GM19238 (cell line): ENCODE data around the gene PI4KA.
"Not testable (repeated sequence)": the region's sequence is repeated elsewhere in the genome, so short reads cannot be mapped to it uniquely, and the experiment has no call there.

Source experiments
- DNase-seq: peaks from one replicate; pipeline ENCODE4 v3.0.0; 2011; ENCODE audit warnings: low spot score; ENCODE audit not compliant: insufficient read length

The PI4KA gene

DNA sequence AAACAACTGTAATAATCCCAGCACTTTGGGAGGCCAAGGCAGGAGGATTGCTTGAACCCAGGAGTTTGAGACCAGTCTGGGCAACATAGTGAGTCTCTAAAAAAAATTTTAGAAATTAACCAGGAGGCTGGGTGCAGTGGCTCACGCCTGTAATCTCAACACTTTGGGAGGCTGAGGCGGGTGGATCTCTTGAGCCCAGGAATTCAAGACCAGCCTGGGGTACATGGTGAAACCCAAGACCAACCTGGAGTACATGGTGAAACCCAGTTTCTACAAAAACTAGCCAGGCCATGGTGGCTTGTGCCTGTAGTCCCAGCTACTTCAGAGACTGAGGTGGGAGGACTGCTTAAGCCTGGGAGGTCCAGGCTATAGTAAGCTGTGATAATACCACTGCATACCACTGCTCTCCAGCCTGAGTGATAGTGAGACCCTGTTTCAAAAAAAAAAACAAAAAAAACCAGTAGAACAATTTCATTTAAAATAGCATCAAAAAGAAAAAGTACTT, 11.2 kb downstream of the PI4KA start:
- no peak for DNase-seq

DNA sequence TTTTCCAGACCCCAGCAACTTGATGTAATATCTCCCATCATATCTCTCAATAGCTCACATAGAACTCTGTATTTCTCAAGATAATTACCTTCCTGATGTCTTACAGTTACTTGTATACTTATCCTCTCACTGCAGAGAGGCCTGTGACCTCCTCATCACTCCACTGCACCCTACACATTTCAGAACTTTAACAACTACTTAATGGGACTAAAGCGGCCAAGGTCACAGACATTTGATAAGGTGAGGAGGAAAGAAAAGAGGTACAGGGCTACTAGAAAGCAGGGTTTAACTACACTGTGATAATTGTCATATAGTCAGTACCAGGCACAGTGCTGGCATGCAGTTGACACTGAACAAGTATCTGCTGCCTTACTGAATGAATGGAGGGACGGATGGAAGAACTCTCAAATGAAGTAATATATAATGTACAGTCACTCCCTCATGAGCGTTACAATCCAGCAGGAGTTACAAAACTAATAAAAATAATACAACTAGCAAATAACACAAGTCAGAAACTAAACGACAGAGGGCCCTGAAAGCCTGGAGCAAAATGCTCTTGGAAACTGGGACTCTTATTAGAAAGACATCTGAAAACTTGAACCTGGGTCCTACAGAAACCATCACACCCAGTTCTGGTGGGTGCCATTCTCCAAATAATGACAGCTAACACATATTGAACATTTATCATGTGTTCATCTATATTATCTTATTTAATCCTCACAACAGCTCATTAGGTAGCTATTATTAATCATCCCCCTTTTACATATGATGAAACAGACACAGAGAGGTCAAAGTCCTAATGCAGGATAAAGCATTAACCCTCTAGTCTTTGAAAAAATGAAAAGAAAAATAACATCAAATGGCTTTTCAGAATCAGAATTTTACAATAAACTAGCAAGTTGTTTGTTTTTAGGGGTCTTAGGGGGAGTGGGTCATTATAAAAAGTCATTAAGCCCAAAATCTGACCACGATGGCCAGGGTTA, 14.3 kb downstream of the PI4KA start:
- no peak for DNase-seq

DNA sequence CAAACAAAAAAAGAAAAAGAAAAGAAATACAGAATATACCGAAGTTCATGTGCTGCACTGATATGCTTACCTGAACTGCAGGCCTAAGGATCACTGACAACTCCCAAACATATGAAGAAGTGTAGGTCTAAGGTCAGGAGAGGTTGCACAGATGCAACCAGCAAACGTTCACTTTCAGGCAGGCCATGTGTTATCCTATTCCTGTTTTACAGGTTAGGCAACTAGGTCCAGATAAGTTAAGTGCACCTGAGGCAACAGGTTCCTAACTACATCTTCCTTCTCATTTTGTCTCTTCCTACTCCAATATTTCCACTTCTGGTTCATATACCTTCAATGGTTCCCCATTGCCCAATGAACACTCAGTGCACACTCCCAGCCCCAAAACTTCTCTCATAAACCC, 15.1 kb downstream of the PI4KA start:
- no peak for DNase-seq

DNA sequence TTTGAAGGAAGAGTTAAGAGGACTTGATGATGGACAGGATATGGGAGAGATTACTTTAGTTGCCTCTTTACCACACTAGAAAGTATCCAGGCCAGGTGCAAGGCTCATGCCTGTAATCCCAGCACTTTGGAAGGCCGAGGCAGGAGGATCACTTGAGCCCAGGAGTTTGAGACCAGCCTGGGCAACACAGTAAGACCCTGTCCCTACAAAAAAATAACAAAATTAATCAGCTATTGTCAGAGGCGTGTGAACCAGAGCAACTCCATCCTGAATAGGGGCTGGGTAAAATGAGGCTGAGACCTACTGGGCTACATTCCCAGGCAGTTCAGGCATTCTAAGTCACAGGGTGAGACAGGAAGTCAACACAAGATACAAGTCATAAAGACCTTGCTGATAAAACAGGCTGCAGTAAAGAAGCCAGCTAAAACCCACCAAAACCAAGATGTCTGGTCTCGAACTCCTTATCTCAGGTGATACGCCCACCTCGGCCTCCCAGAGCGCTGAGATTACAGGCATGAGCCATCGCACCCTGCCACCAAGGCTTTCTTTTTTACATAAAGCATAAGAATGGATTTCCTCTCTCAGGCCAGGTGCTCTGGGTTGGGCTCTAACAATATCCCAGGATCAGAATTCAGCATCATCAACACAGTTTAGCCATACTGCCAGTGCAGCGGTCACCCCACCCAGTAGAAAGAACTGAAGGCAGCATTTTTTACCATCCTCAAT, 17.8 kb downstream of the PI4KA start:
- no peak for DNase-seq

DNA sequence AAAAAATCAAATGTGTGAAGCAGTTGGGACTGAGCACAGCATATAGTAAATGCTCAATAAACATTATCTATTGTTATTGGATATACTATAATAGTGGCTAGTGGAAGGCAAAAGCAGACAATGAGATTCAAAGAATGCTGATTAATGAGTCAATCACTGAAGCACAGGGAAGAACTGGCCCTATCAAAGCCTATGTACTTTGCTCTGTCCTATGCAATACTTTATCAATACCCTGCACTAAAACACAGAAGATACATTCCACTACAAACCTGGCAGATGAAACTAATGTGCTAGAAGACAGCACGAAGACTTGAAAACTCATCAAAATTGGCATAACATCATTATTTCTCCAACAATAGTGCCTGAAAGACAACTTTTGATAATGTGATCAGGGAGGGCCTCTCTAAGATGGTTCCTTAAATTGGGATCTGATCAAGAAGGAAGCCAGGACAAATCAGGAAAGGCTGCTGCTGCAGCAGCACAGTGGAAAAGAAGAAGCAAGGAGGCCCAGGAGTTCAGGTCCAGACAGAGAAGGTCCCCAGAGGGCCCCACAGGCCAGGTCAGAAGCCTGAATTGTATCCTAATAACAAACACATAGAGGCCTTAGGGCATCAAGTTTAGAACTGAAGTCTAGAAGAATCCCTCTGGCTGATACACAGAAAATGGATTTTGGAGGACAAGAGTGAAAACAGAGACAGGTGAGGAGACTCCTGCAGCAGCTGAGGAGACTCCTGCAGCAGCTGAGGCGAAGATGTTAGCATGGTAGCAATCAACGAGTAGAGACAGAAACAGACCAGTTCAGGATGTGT, 18.6 kb downstream of the PI4KA start:
- no peak for DNase-seq

DNA sequence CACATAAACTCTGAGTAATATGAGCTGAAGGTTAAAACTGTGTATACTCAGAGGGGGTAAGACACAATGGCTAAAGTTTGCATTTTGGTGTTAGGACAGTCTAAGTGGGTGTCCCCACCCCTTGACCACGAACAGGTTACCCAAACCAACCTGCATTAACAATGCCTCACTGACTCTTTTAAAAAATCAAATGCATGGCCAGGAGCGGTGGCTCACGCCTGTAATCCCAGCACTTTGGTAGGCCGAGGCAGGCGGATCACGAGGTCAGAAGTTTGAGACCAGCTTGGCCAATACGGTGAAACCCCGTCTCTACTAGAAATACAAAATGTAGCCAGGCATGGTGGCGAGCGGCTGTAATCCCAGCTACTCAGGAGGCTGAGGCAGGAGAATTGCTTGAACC, 19.3 kb downstream of the PI4KA start:
- DNase-seq = not testable (repeated sequence)

DNA sequence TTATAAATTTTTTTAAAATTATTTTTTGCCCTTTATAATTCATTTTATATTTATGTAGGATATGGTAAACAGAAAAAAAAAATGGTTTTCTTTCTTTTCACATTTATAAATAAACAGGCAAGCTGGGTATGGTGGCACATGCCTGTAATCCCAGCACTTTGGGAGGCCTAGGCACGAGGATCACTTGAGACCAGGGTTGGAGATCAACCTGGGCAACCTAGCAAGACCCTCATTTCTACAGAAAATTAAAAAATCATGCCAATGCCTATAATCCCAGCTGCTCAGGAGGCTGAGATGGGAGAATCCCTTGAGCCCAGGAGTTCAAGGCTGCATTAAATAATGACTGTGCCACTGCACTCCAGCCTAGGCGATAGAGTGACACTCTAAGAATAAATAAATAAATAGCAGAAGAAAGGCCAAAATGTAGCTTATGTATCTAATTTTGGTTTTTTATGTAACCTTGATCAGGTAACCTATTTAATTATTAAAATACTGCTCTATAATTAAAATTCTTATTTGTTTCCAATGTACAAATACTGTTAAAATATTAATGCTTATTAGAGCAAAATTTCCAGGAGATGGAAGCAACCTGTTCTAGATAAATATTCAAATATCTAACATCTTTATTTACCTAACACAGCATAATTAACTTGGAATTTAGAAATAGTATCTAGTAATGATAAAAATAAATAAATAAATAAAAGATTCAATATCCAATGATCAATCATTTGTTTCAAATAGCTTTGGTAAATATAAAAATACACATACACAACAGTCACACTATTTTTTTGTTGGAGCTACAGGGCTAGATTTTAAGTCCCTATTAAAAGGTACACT, 21.4 kb downstream of the PI4KA start:
- no peak for DNase-seq

DNA sequence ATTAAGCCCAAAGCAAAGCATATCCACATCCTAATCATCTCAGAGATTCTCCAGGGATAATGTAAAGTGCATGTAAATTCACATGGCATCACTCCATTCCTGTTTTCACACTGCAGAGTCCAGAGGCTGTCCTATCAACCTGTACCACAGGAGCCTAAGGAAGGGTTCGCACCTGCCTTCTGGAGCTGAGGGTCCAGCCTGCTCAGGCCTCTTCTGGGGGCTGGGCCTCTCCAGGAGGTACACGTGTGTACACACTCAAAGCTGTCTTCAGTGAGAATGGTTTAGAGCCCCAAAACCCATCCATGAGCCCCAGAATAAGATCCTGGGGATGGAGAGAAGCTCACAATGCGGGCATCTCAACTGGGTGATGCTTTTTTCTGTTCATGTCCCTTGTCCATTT, 23.9 kb downstream of the PI4KA start:
- DNase-seq = no peak

DNA sequence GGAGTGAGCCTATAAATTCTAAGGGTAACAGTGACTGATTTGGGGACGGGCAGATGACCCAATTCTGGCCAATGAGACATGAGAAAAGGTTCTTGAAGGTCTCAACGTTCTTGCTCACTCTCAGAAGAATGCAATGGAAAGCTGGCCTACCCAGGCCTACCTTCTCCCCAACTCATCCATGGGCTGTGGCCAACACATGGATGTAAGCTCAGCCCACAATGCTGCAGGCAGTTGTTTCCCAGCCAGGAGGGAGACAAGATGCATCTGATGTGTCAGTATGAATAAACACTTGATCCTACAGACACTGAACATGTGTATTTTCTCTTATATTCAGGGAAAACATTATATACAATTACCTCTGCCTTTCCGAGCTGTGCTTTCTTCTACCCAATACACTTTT, 24.4 kb downstream of the PI4KA start:
- DNase-seq = no peak

DNA sequence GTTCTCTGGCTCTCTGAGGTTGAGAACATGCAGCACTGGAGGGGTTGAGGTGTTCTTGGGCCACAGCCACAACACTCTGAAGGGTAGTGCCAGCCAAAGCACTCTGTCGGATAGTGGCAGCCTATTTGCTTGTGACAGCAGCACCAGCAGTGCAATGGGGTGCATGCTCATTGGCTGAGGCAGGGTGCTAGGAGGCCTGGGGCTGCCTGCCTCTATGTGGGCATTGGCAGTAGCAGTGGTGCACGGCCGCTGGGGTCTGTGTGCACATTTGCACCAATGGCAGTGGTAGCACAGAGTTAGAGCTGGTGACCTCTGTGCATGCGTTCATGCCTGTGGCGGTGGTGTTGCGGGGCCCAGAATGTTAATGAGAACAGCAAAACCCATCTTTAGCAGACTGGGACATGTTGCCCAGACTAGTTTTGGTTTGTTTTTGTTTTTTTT, 25.4 kb downstream of the PI4KA start:
- no peak for DNase-seq

DNA sequence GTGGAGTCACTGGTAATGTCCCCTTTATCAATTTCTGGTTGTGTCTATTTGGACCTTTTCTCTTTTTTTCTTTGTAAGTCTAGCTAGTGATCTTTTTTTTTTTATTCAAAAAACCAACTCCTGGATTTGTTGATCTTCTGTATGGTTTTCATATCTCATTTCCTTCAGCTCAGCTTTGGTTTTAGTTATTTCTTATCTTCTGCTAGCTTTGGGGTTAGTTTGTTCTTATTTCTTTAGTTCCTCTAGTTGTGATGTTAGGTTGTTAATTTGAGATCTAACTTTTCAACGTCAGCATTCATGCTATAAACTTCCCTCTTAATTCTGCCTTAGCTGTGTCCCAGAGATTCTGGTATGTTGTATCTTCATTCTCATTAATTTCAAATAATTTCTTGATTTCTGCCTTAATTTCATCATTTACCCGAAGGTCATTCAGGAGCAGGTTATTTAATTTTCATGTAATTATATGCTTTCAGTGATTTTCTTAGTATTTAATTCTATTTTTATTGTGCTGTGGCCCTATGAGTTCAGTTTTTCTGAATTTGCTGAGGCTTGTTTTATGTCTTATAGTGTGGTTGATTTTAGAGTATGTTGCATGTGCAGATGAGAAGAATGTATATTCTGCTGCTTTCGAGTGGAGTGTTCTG, 29.0 kb downstream of the PI4KA start:
- no peak for DNase-seq

DNA sequence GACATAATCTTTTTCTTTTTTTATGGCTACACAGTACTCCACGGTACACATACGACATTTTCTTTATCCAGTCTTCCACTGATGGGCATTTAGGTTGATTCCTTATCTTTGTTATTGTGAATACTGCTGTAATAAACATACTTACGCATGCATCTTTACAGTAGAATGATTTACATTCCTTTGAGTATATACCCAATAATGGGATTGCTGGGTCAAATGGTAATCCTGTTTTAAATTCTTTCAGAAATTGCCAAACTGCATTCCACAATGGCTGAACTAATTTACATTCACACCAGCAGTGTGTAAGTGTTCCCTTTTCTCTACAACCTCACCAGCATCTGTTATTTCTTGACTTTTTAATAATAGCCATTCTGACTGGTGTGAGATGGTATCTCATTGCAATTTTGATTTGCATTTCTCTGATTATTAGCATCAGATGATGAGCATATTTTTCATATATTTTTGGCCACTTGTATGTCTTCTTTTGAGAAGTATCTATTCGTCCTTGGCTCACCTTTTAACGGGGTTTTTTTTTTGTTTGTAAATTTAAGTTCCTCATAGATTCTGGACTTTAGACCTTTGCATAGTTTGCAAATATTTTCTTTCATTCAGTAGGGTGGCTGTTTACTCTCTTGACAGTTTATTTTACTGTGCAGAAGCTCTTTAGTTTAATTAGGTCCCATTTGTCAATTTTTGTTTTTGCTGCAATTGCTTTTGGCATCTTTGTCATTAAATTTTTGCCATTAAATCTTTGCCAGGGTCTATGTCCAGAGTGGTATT, 32.0 kb downstream of the PI4KA start:
- not testable (repeated sequence) for DNase-seq

DNA sequence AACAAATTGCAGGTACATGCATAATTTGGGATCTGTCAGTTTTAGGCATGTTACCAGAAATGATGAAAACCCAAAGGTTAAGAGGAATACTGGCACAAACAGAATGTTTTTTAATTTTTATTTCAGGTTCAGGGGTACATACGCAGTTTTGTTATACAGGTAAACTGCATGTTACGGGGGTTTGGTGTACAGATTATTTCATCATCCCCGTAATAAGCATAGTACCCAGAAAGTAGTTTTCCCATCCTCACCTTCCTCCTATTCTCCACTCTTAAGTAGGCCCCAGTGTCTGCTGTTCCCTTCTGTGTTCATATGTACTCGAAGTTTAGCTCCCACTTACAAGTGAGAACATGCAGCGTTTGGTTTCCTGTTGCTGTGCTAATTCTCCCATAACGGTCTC, 33.0 kb downstream of the PI4KA start:
- no peak for DNase-seq

DNA sequence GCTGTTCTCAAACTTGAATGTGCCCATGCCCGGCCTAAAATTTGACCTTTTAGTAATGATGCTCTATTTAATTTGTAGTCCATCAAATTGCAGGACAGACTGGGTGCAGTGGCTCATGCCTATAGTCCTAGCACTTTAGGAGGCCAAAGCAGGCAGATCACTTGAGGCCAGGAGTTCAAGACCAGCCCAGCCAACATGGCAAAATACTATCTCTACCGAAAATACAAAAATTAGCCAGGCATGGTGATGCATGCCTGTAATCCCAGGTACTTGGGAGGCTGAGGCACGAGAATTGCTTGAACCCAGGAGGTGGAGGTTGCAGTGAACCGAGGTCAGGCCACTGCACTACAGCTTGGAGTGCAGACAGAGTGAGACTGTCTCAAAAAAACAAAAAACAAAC, 33.4 kb downstream of the PI4KA start:
- not testable (repeated sequence) for DNase-seq

DNA sequence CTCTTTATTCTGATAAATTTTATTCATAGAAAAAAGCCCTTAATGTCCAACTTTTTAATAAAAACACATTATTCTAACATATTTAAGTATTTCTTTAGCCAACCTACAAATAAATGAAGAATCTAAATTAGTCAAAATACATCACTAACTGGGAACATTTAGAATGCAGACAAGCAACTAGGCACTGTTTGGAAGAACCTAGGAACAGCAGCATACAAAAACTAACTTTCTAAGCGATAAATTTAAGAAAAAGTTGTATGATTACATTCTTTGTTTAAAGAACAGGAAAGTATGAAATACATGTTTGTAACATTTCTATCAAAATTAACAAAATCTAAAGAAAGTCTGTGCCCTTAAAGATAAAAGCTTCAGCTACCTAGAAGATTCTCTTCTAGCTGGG, 35.3 kb downstream of the PI4KA start:
- DNase-seq = no peak

DNA sequence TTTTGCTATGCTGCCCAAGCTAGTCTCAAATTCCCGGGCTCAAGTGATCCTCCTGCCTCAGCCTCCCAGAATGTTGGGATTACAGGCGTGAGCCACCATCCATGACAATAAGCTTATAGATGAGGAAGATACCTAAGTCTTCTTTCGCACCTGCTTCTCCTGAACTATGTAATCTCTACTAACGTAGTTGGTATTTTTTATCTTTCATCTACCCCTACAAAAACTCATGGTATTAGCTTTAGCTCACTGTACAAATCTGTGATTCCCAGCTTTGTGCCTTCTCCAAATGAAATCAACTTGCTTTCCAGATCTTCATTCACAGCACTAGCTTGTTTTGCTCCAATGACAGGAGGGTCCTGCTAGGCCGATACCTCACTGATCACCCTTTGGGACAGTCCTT, 36.4 kb downstream of the PI4KA start:
- no peak for DNase-seq

DNA sequence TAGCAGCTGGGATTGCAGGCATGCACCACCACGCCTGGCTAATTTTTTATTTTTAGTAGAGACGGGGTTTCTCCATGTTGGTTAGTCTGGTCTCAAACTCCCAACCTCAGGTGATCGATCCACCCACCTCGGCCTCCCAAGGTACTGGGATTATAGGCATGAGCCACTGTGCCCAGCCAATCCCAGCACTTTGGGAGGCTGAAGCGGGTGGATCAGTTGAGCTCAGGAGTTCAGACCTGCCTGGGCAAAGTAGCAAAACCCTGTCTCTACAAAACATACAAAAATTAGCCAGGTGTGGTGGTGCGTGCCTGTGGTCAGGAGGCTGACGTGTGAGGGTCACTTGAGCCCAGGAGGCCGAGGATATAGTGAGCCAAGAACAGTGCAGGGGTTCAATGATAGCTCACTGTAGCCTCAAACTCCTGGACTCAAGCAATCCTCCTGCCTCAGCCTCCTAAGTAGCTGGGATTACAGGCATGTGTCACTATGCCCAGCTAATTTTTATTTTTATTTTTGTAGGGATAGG, 36.8 kb downstream of the PI4KA start:
- not testable (repeated sequence) for DNase-seq

DNA sequence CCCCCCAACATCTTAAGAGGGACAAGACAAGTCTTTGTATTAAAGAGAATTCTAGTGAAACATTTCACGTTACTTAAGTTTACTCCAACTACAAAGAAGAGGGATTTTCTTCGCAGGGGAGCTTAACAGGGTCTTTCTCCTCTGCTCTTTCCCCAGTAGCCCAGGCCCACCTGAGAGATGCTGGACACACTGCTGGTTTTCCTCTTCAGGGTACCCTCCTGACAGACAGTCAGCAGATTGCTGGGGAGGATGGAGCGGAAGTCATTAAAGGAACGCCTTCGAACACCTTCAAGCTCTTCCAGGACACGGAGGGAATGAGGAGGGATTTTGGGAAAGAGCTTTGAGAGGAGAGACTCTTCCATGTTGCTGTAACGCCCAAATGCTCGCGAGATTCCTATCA, 39.1 kb downstream of the PI4KA start:
- no peak for DNase-seq

DNA sequence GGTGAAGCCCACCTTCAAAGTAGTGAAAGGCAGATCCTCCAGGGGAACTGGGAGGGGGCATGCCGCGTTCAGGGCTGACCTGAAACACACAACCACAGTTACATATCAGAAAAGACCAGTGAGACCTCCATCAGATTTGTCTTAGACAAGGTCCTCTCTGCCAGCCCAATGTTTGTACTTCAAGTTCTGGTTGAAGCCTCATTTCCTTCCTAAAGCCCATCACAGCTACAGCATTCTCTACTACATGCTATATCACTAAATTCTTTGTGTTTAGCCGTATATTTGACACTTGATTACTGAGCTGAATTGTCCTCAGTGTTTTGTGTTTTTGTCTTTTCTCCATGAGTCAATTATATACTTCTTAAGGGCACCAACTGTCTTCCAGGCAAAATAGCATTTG, 40.1 kb downstream of the PI4KA start:
- no peak for DNase-seq
